ENCODE data around the gene DPT.
"Not testable (repeated sequence)": the region's sequence is repeated elsewhere in the genome, so short reads cannot be mapped to it uniquely, and the experiment has no call there.

The DPT gene

GRCh38 chr1:168728473-168729404 is at the start of gene DPT:
Gene DPT, minus strand, starts transcription at chr1:168729206. Its CDS starts 32 bp downstream, at chr1:168729174.
- DNase-seq: no peak

- no peak for DNase-seq
Observed at GRCh38 chr1:168775366-168775765, 46.4 kb upstream of the DPT start.

GRCh38 chr1:168774241-168774640 is 45.2 kb upstream of the DPT start:
- no peak for DNase-seq

- DNase-seq: no peak
Observed at GRCh38 chr1:168772428-168773060, 43.5 kb upstream of the DPT start.

GRCh38 chr1:168771104-168771630 is 42.2 kb upstream of the DPT start:
- DNase-seq: no peak

- not testable (repeated sequence) for DNase-seq
Observed at GRCh38 chr1:168769893-168770292, 40.9 kb upstream of the DPT start.

GRCh38 chr1:168767894-168768584 is 39.0 kb upstream of the DPT start:
- DNase-seq: no peak

- DNase-seq: no peak
Observed at GRCh38 chr1:168766568-168766967, 37.6 kb upstream of the DPT start.

GRCh38 chr1:168763031-168763430 is 34.0 kb upstream of the DPT start:
- DNase-seq: no peak

- DNase-seq: no peak
Observed at GRCh38 chr1:168762473-168762872, 33.5 kb upstream of the DPT start.

GRCh38 chr1:168760781-168761180 is 31.8 kb upstream of the DPT start:
- DNase-seq: no peak

- DNase-seq: no peak
Observed at GRCh38 chr1:168760241-168760640, 31.2 kb upstream of the DPT start.

GRCh38 chr1:168759077-168759476 is 30.1 kb upstream of the DPT start:
- no peak for DNase-seq

- no peak for DNase-seq
Observed at GRCh38 chr1:168758503-168758902, 29.5 kb upstream of the DPT start.

GRCh38 chr1:168755800-168756418 is 26.9 kb upstream of the DPT start:
- DNase-seq: no peak

- no peak for DNase-seq
Observed at GRCh38 chr1:168752171-168752832, 23.3 kb upstream of the DPT start.

GRCh38 chr1:168751195-168751650 is 22.2 kb upstream of the DPT start:
- DNase-seq: no peak

GRCh38 chr1:168742994-168743650 is 14.1 kb upstream of the DPT start:
- no peak for DNase-seq

GRCh38 chr1:168742386-168742785 is 13.4 kb upstream of the DPT start:
- no peak for DNase-seq

GRCh38 chr1:168739908-168740307 is 10.9 kb upstream of the DPT start:
- no peak for DNase-seq

- DNase-seq: no peak
Observed at GRCh38 chr1:168736520-168736919, 7.5 kb upstream of the DPT start.

- no peak for DNase-seq
Observed at GRCh38 chr1:168735974-168736373, 7.0 kb upstream of the DPT start.

Measured in SIG-M5 (cell line).